Measurements from ENCODE around the gene CRHR1.

DNA sequence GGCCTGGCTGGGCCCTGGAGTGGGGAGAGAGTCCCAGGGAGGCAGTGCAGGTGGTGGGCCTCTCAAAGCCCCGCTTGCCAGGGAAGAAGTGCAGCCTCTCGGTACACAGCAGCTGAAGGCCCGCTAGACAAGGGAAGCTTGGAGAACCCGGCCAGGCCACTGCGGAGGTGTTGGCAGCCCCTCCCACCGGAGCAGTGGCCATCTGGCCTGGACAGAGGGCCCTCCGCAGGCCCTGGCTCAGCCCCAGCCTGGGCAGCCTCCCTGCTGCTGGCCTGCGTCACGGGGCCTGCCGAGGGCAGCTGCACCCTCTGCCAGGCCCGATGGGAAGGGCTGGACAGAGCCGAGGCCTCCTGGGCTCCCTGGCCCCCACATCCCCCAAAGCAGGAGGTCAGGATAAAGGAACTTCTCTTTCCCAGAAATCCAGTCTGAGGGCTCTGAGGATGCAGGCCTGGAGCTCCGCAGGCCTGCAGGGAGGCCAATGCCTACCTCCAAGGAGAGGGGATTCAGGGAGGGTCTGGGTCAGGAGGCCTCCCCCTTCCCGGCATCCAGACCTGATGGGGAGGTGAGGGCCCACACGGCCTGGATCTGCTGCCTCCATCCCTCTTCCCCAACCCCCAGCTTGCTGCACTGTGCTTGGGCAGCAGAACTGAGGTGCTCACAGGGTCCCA is 64.9 kb downstream of the CRHR1 start:
- TF ChIP-seq YY1 (IDR thresholded peaks at IDR 0.05; ENCODE audit: insufficient read depth, insufficient read length) (no peak), ZNF274 (IDR thresholded peaks at IDR 0.05; ENCODE audit: low read depth, low read length) (no peak)
